GM12878 (cell line): ENCODE results near the gene SLC4A2. TPM values are rescaled to one million over a fixed set of nuclear protein-coding genes. Genes with fewer than 3 reads are reported as not detected.

Experiments used
- ATAC-seq: fragments of 200-7000 bp; cut with Tn5 transposase; 3 replicates; pipeline ENCODE4 v1.9.1; 2020; ENCODE audit warnings: mild to moderate bottlenecking, moderate library complexity
- BruUV-seq: library from RNA; stranded (reverse); fragments of 400-500 nt; replicated peaks from 2 replicates; lab custom pipeline; 2021; lab: Mats Ljungman, UMichigan
- CTCF ChIA-PET: fragments of 300-600 bp; sonication (Branson Sonifier 250); formaldehyde crosslinking; extraction: SDS; loops from one replicate; lab custom pipeline; 2021; ENCODE audit warnings: inconsistent platforms; lab: Yijun Ruan, JAX
- POLR2A ChIA-PET: fragments of 350-600 bp; formaldehyde crosslinking; extraction: SDS; loops from one replicate; lab custom pipeline; 2021; ENCODE audit warnings: inconsistent platforms; lab: Charles Lee
- RAD21 ChIA-PET: fragments of 300-600 bp; sonication (Branson Sonifier 250); formaldehyde crosslinking; loops from one replicate; lab custom pipeline; 2023; ENCODE audit warnings: antibody characterized with exemption; ENCODE audit not compliant: unreplicated experiment; lab: Charles Lee
- SMC1A ChIA-PET: fragments of 300-600 bp; sonication (Branson Sonifier 250); formaldehyde crosslinking; loops from one replicate; lab custom pipeline; 2023; ENCODE audit not compliant: unreplicated experiment, uncharacterized antibody; lab: Charles Lee
- DNase-seq: peaks from one replicate; pipeline ENCODE4 v3.0.0-alpha.2; 2011; ENCODE audit warnings: low read depth, low spot score
- FAIRE-seq: peaks from 3 replicates; lab custom pipeline; 2011; peaks lifted over from hg19 to GRCh38; lab: Jason Lieb, UNC
- H2AFZ ChIP-seq: 2 replicates; pipeline ENCODE4 v1.6.0; 2011; ENCODE audit warnings: low read depth, low read length, control low read depth; ENCODE audit not compliant: control insufficient read depth
- H3K27ac ChIP-seq: 2 replicates; pipeline ENCODE4 v1.5.1; 2011; ENCODE audit warnings: control low read depth; ENCODE audit not compliant: control insufficient read depth, insufficient read depth
- H3K27me3 ChIP-seq, 2 experiments: replicated peaks in 1 of 2; 2 replicates each; pipeline versions ENCODE4 v1.6.0 to v1.6.1; 2011; ENCODE audit warnings: low read length in 1 of 2; ENCODE audit not compliant: control insufficient read depth in 2 of 2, insufficient read depth in 2 of 2
- H3K36me3 ChIP-seq, 2 experiments: 2 replicates each; pipeline ENCODE4 v1.5.1; 2011; ENCODE audit warnings: low read length in 1 of 2; ENCODE audit not compliant: control insufficient read depth in 2 of 2, insufficient read depth in 2 of 2
- H3K4me1 ChIP-seq: 2 replicates; pipeline ENCODE4 v1.6.1; 2011; ENCODE audit warnings: mild to moderate bottlenecking, low read length, moderate library complexity, mixed read lengths; ENCODE audit not compliant: control insufficient read depth, insufficient read depth
- H3K4me2 ChIP-seq: 2 replicates; pipeline ENCODE4 v1.6.0; 2011; ENCODE audit warnings: control low read depth; ENCODE audit not compliant: control insufficient read depth, insufficient read depth
- H3K4me3 ChIP-seq: fragments of 200-600 bp; sonication (generic); 2 replicates; pipeline ENCODE4 v1.5.1; 2016
- H3K79me2 ChIP-seq: 2 replicates; pipeline ENCODE4 v1.6.0; 2011; ENCODE audit warnings: low read length; ENCODE audit not compliant: control insufficient read depth, insufficient read depth
- H3K9ac ChIP-seq: 2 replicates; pipeline ENCODE4 v1.8.0; 2011; ENCODE audit warnings: low read length, control low read depth, mixed read lengths; ENCODE audit not compliant: control insufficient read depth, insufficient read depth
- H3K9me3 ChIP-seq: replicated peaks from 3 replicates; pipeline ENCODE4 v1.5.1; 2011; ENCODE audit warnings: mild to moderate bottlenecking, low read length; ENCODE audit not compliant: control insufficient read depth, insufficient read depth
- H4K20me1 ChIP-seq: 2 replicates; pipeline ENCODE4 v1.6.0; 2011; ENCODE audit not compliant: control insufficient read depth, insufficient read depth
- BCLAF1 ChIP-seq: fragments of 450-650 bp; IDR thresholded peaks from 2 replicates; pipeline ENCODE4 v1.6.1; 2017; ENCODE audit warnings: antibody characterized with exemption, mild to moderate bottlenecking, moderate library complexity
- ETV6 ChIP-seq, 2 experiments: fragments of 450-650 bp in 1 of 2; IDR thresholded peaks in 1 of 2; conservative IDR thresholded peaks in 1 of 2; 2 replicates each; pipeline ENCODE4 v1.6.1; 2014; ENCODE audit warnings: antibody characterized with exemption in 1 of 2, borderline replicate concordance in 1 of 2, low read depth in 1 of 2, mild to moderate bottlenecking in 1 of 2, moderate library complexity in 1 of 2
- GABPA ChIP-seq: IDR thresholded peaks from 2 replicates; pipeline ENCODE4 v1.6.1; 2014; ENCODE audit warnings: antibody characterized with exemption, low read depth, mild to moderate bottlenecking, inconsistent platforms
- SMAD5 ChIP-seq: IDR thresholded peaks from 2 replicates; pipeline ENCODE4 v1.6.1; 2016; ENCODE audit warnings: antibody characterized with exemption, low read depth
- ZBTB4 ChIP-seq: fragments of 450-650 bp; formaldehyde crosslinking; IDR thresholded peaks from 2 replicates; pipeline ENCODE4 v1.4.0; 2022; ENCODE audit warnings: mild to moderate bottlenecking, moderate library complexity
- WGBS: methylation state at CpG from one replicate; pipeline ENCODE4 v1.1.6; 2016; ENCODE audit warnings: low lambda C conversion rate; ENCODE audit not compliant: insufficient replicate concordance, insufficient coverage; ENCODE audit errors: missing lambda C conversion rate; 5-methylcytosine and 5-hydroxymethylcytosine counted together
- in situ Hi-C: fragments of 300-500 bp; cut with MboI; formaldehyde crosslinking; loops from 9 replicates; pipeline ENCODE4 v1.14.3; 2018; ENCODE audit warnings: mixed read lengths
- intact Hi-C: fragments of 100-400 bp; cut with micrococcal nuclease; formaldehyde crosslinking; loops from one replicate; pipeline ENCODE4 v1.14.2; 2022; ENCODE audit not compliant: unreplicated experiment
- polyA plus RNA-seq, 11 experiments: library from polyadenylated mRNA; depleted of rRNA in 4 of 11; unstranded in 6 of 11; stranded (reverse) in 5 of 11; fragments of >200 nt; fragmentation: Nextera tagmentation in 4 of 11; fragmentation: Illumina TruSeq in 1 of 11; extraction: Ambion mirVana in 4 of 11; extraction: Trizol in 1 of 11; gene quantifications; 1 replicate in 1 of 11; 2 replicates in 10 of 11; pipeline versions ENCODE4 v1.2.1 to v1.2.3, GENCODE V29; 2011 to 2016; ENCODE audit warnings: inconsistent platforms in 2 of 11, missing spikeins in 2 of 11, low read depth in 1 of 11
- total RNA-seq, 4 experiments: library from RNA; depleted of rRNA in 3 of 4; stranded (reverse); fragments of >200 nt in 3 of 4; fragmentation: Illumina TruSeq in 1 of 4; extraction: Trizol in 1 of 4; gene quantifications; 2 replicates each; pipeline versions ENCODE4 v1.2.1 to v1.2.3, GENCODE V29; 2013 to 2021

The SLC4A2 gene
- total and polyA plus RNA-seq, 10 of the 15 experiments (the other 5 are each of a cell fraction or from before 2014, with no cell fraction given) = 2.7 to 78.6 (median 30.1) TPM

- TF ChIP-seq ETV6 (conservative IDR thresholded peaks at IDR 0.05 in 1 of 2, IDR thresholded peaks at IDR 0.05 in 1 of 2; ENCODE audit: borderline replicate concordance in 1 of 2, low read depth in 1 of 2) (no peak), ZBTB4 (CRISPR knock-in tag) (no peak)
Observed at GRCh38 chr7:151035026-151035717, 24.2 kb upstream of the SLC4A2 start (continued).

GRCh38 chr7:151035902-151036301 lies 23.5 kb upstream of the SLC4A2 start:
- no peaks in the 10 kb centered on the region for H3K9me3 ChIP-seq
- H3K27ac ChIP-seq = no peak overlapping the region
- H3K79me2 ChIP-seq = no peaks in the 10 kb centered on the region
- DNase-seq = no peak
- ChIA-PET POLR2A (no interaction called here), SMC1A (no interaction called here), RAD21 (no interaction called here), CTCF (no interaction called here)
- 87% methylated on average over 17 of the region's 17 CpGs for WGBS
- no TSS peak for BruUV-seq
- intact Hi-C loops = no loop called here
- H3K27me3 ChIP-seq = no peaks in the 10 kb centered on the region
- H2AFZ ChIP-seq = no peak overlapping the region
- no peaks in the 10 kb centered on the region; the same call in 1 of the 2 replicates for H3K4me1 ChIP-seq
- no peak overlapping the region for H3K4me2 ChIP-seq
- no peak for ATAC-seq
- H3K9ac ChIP-seq = no peak overlapping the region
- no peak for TF ChIP-seq GABPA
- no peak for TF ChIP-seq ETV6 (conservative IDR thresholded peaks at IDR 0.05 in 1 of 2, IDR thresholded peaks at IDR 0.05 in 1 of 2; ENCODE audit: borderline replicate concordance in 1 of 2, low read depth in 1 of 2)
- no peak for TF ChIP-seq BCLAF1
- TF ChIP-seq SMAD5 = no peak
- in situ Hi-C loops = no loop called here
- H3K4me3 ChIP-seq = no peak overlapping the region
- no peaks in the 10 kb centered on the region for H4K20me1 ChIP-seq
- FAIRE-seq = no peak
- peaks cover 0 to 3% of the 10 kb centered on the region in 2 experiments; a peak in 1 of 4 replicates for H3K36me3 ChIP-seq
